Measurements from ENCODE around the gene TKFC. TPM values are rescaled to one million over a fixed set of nuclear protein-coding genes. Genes with fewer than 3 reads are reported as not detected.

TKFC gene
- total and polyA plus RNA-seq, 2 experiments from 2014 or later, result 58.1 to 84.3 TPM

DNA sequence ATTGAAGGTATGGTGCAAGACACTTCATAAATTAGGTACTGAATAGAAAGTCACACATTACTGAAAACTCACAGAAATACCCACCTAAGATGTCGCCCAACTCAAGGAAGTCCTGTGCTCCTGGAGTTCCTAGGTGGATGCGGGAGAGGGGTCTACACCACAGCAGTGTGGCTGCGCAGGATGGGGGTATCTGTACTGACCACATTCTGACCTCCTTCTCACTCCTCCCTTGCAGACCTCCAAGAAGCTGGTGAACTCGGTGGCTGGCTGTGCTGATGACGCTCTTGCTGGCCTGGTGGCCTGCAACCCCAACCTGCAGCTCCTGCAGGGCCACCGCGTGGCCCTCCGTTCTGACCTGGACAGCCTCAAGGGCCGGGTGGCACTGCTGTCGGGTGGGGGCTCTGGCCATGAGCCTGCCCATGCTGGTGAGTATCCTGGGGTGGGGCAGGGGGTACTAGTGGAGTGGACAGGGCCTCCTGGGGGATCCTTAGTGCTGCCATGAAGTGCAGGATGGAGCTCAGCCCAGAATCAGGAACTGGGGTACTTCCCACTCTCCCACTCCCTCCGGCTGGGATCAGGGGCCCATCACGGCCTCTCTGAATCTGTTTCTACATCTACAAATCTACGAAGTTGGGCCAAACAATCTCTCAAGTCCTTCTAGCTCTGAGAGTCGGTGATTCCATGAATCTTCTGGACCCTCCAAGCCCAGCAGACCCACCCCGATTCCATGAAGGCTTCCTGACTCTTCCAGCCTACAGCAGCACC lies 4.9 kb downstream of the TKFC start:
- DNase-seq (ENCODE audit: low read depth in 1 of 2, low spot score in 1 of 2), result no peak
- H3K4me3 ChIP-seq, result no peak overlapping the region
- TF ChIP-seq, protein P1, sequence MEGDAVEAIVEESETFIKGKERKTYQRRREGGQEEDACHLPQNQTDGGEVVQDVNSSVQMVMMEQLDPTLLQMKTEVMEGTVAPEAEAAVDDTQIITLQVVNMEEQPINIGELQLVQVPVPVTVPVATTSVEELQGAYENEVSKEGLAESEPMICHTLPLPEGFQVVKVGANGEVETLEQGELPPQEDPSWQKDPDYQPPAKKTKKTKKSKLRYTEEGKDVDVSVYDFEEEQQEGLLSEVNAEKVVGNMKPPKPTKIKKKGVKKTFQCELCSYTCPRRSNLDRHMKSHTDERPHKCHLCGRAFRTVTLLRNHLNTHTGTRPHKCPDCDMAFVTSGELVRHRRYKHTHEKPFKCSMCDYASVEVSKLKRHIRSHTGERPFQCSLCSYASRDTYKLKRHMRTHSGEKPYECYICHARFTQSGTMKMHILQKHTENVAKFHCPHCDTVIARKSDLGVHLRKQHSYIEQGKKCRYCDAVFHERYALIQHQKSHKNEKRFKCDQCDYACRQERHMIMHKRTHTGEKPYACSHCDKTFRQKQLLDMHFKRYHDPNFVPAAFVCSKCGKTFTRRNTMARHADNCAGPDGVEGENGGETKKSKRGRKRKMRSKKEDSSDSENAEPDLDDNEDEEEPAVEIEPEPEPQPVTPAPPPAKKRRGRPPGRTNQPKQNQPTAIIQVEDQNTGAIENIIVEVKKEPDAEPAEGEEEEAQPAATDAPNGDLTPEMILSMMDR (IDR thresholded peaks at IDR 0.05; ENCODE audit: low read depth, low read length), result no peak
- H3K27me3 ChIP-seq, result no peaks in the 10 kb centered on the region
- peaks cover 3% of the 10 kb centered on the region for H3K4me1 ChIP-seq (ENCODE audit: low read depth)
- no peak overlapping the region for H3K27ac ChIP-seq
- no peaks in the 10 kb centered on the region for H3K9me3 ChIP-seq (ENCODE audit: low read depth)
- no peaks in the 10 kb centered on the region for H3K36me3 ChIP-seq

DNA sequence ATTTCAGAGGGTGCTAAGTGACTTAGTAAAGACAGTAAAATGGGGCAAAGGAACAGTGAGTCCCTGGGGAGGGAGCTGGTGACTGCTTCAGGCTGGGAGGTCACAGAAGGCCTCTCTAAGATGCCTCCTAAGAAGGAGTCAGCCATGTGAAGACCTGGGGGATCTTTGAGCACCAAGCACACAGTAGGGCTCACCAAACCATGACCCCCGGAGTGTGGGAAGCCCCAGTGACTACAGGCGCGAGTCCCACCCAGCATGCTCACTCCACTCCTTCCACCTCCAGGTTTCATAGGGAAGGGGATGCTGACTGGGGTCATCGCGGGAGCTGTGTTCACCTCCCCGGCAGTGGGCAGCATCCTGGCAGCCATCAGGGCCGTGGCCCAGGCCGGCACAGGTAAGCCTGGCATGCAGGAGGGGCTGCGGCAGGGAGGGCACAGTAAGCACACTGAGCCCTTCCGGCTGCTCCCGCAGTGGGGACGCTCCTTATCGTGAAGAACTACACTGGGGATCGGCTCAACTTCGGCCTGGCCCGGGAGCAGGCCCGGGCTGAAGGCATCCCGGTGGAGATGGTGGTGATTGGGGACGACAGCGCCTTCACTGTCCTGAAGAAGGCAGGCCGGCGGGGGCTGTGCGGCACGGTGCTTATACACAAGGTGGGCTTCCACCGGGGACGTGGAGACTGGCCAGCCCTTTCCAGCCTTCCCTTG lies 5.9 kb downstream of the TKFC start:
- TF ChIP-seq, protein P1 (IDR thresholded peaks at IDR 0.05; ENCODE audit: low read depth, low read length), result no peak
- H3K27ac ChIP-seq, result no peak overlapping the region
- H3K27me3 ChIP-seq, result no peaks in the 10 kb centered on the region
- no peaks in the 10 kb centered on the region for H3K4me1 ChIP-seq (ENCODE audit: low read depth)
- no peak for DNase-seq (ENCODE audit: low read depth in 1 of 2, low spot score in 1 of 2)
- H3K4me3 ChIP-seq, result no peak overlapping the region
- H3K9me3 ChIP-seq (ENCODE audit: low read depth), result no peaks in the 10 kb centered on the region
- H3K36me3 ChIP-seq, result no peaks in the 10 kb centered on the region

DNA sequence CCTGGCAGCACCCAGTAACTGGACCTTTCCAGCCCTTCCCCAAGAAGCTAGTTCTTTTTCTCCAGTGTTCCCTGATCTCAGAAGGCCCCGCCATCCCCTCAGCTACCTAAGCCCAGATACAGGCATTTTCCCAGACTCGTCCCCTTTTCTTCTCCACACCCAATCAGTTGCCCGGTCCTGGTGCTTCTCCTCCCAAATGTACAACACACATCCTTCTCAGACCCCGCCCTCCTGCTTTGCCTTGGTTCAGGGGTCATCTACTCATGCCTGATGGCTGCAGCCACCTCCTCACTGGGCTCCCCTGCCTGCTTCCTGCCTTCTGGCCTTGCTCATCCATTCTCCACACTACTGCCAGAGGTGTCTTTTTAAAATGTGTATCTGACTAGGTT lies 6.5 kb downstream of the TKFC start:
- no peak overlapping the region for H3K27ac ChIP-seq
- H3K36me3 ChIP-seq, result no peaks in the 10 kb centered on the region
- TF ChIP-seq, protein P1 (IDR thresholded peaks at IDR 0.05; ENCODE audit: low read depth, low read length), result no peak
- no peaks in the 10 kb centered on the region for H3K27me3 ChIP-seq
- no peaks in the 10 kb centered on the region for H3K9me3 ChIP-seq (ENCODE audit: low read depth)
- DNase-seq (ENCODE audit: low read depth in 1 of 2, low spot score in 1 of 2), result no peak
- no peaks in the 10 kb centered on the region for H3K4me1 ChIP-seq (ENCODE audit: low read depth)
- no peak overlapping the region for H3K4me3 ChIP-seq

DNA sequence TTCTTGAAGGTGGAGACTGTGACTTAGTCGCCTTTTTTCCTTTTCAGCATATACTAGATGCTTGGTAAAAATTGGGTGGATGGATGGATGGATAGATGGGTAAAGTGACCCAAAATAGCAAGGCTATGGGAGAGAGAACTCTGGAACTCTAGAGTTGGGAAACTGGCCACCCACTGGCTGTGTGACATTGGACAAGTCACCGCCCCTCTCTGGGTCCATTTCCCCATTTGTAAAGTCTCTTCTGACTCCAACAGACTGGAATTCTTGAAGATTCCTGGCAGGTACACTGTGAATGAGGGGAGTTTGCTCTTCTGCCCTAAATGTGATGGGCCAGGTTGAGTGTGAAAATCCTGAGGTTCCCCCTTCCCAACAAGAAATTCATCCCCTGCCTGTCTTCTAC lies 8.0 kb downstream of the TKFC start:
- Histone ChIP-seq H3K27ac (no peak overlapping the region), H3K27me3 (no peaks in the 10 kb centered on the region), H3K36me3 (no peaks in the 10 kb centered on the region), H3K9me3 (ENCODE audit: low read depth) (no peaks in the 10 kb centered on the region), H3K4me3 (no peak overlapping the region), H3K4me1 (ENCODE audit: low read depth) (no peaks in the 10 kb centered on the region)
- TF ChIP-seq, protein P1 (IDR thresholded peaks at IDR 0.05; ENCODE audit: low read depth, low read length), result no peak
- DNase-seq (ENCODE audit: low read depth in 1 of 2, low spot score in 1 of 2), result no peak

DNA sequence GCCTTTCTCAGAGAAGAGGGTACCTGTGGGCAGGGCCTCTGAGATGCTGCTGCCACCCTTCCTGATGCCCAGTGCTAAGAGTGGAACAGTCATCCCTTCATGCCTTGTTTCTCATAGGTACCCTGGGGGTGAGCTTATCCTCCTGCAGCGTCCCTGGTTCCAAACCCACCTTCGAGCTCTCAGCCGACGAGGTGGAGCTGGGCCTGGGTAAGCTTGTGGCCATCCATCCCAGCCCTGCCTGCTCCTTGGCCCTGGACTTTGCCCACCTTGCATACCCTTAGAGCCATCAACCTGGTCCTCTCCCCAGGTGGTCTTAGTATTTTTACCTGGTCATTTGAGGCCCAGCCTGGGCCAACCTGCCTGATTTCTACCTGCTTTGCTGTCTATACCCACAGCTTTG lies 8.7 kb downstream of the TKFC start:
- Histone ChIP-seq H3K4me3 (no peak overlapping the region), H3K27me3 (no peaks in the 10 kb centered on the region), H3K4me1 (ENCODE audit: low read depth) (no peaks in the 10 kb centered on the region), H3K9me3 (ENCODE audit: low read depth) (no peaks in the 10 kb centered on the region), H3K36me3 (no peaks in the 10 kb centered on the region), H3K27ac (no peak overlapping the region)
- TF ChIP-seq, protein P1 (IDR thresholded peaks at IDR 0.05; ENCODE audit: low read depth, low read length), result no peak
- DNase-seq (ENCODE audit: low read depth in 1 of 2, low spot score in 1 of 2), result no peak

Data from cardiac muscle cell (in vitro differentiated cells and primary cell).